ENCODE results near the gene MEN1.

- no peak for TF ChIP-seq CTCF (optimal IDR thresholded peaks at IDR 0.05 in 1 of 3, IDR thresholded peaks at IDR 0.05 in 1 of 3, conservative IDR thresholded peaks at IDR 0.05 in 1 of 3; ENCODE audit: extremely low read depth in 1 of 3, insufficient read depth in 2 of 3, low read length in 3 of 3)
- no peak for TF ChIP-seq EZH2 (IDR thresholded peaks at IDR 0.05; ENCODE audit: low read length)
Observed at GRCh38 chr11:64799623-64800302, 10.6 kb downstream of the MEN1 start.

All from keratinocyte (primary cell).